ENCODE results near the gene COL23A1. TPM values are rescaled to one million over a fixed set of nuclear protein-coding genes. Genes with fewer than 3 reads are reported as not detected.
A peak's percentile ranks its signal among the peaks of the same experiment; 100 is the strongest.

The COL23A1 gene
- polyA plus RNA-seq, 1 donor from 2014 or later, result 0.18 TPM

DNA sequence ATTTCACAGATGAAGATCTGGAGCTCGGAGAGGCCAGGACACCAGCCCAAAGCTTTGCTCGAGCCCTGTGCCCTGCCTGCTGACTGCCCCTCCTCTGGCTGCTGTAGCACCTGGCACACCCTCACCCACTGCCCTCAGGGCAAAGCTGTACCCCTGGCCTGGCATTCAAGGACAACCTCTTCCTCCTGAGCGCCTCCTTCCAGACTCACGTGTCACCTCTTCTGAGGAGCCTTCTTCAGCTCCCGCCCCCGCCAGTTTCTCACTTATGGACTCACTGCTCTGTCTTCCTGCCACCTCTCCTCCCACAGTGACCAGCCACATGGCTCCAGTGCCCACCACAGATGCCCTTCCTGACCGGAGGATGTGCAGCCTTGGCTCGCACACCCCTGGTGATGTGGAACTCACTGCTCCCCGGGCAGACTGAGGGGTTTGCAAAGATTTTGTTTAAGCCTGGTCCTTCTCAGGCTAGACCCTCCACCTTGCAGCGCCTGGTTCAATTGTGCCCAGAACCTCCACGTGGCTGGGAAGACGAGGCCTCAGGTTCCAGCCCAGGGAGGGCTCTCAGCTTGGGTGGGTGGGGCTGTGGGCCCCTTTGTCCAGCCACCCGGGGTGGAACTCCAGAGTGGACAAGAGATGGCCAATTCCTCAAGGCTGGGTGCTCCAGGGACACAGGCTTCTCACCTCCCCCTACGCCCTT is 311.0 kb downstream of the COL23A1 start:
- H3K9me3 Mint-ChIP-seq, result peaks cover 0 to 18% (median 2%) of the 10 kb centered on the region in 3 donors
- peaks cover 0 to 2% (median 0%) of the 10 kb centered on the region in 3 donors for H3K4me1 Mint-ChIP-seq
- H3K27ac Mint-ChIP-seq, result no peak overlapping the region
- peaks cover 14% of the 10 kb centered on the region for H3K27me3 Mint-ChIP-seq
- H3K4me3 Mint-ChIP-seq, result no peak overlapping the region
- H3K36me3 Mint-ChIP-seq, result peaks cover 1% of the 10 kb centered on the region

DNA sequence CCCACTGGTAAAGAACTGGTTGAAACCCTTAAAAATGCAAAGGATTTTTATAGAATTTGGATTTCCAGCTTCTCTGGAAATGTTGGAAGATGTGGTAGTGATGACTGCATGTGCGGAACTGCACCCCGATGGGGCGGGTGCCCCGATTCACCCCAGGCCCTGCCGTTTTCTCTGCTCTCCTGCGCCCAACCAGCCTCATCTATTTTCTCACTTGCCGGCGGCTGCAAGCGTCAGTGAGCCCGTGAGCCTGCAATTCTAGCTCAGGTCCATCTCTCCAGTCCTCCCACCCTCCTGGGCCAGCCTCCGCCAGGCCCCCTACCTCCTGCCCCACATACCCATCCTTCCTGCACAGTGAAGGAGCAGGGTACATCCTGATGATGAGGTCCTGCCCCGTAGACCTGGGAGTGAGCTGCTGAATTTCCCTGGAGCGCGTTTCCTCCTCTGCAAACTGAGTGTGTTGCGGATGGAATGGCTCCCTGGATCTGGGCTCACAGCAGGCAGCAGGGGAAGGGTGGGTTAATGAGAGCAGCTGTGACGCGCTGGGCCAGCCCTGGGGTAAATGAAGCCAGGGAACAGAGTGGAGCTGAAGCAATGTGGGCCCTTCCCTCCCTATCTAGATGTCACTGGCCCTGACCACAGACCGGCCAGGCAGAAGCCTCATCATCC is 311.7 kb downstream of the COL23A1 start:
- peaks cover 0 to 2% (median 0%) of the 10 kb centered on the region in 3 donors for H3K4me1 Mint-ChIP-seq
- peaks cover 0 to 11% (median 0%) of the 10 kb centered on the region in 3 donors for H3K9me3 Mint-ChIP-seq
- H3K36me3 Mint-ChIP-seq, result no peaks in the 10 kb centered on the region
- no peak overlapping the region for H3K27ac Mint-ChIP-seq
- H3K27me3 Mint-ChIP-seq, result peaks cover 14% of the 10 kb centered on the region
- H3K4me3 Mint-ChIP-seq, result no peak overlapping the region

DNA sequence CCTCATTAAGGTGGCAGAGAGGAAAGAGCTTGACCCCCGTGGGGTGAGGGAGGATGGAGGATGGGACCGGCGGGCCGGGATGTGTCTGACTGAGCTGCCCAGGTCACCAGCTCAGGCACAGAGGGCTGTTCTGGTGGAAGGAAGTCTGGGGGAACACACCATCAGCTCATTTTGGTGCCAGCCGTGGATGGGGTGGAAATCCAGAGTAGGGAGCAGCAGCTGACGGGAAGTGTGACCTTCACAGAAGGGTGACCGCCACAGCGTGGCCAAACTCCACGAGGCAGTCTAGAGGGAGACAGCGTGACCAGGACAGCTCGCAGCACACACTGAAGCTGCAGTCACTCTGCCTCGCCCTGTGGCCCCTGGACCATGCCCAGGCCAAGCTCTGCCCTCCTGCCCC is 312.3 kb downstream of the COL23A1 start:
- peaks cover 0 to 2% (median 0%) of the 10 kb centered on the region in 3 donors for H3K4me1 Mint-ChIP-seq
- no peak overlapping the region for H3K27ac Mint-ChIP-seq
- peaks cover 14% of the 10 kb centered on the region for H3K27me3 Mint-ChIP-seq
- H3K9me3 Mint-ChIP-seq, result peaks cover 0 to 6% (median 0%) of the 10 kb centered on the region in 3 donors
- H3K36me3 Mint-ChIP-seq, result no peaks in the 10 kb centered on the region
- H3K4me3 Mint-ChIP-seq, result no peak overlapping the region

- no peak overlapping the region for H3K27ac Mint-ChIP-seq
- H3K4me1 Mint-ChIP-seq, result peaks cover 0 to 2% (median 0%) of the 10 kb centered on the region in 3 donors
- no peaks in the 10 kb centered on the region for H3K36me3 Mint-ChIP-seq
- no peak overlapping the region for H3K4me3 Mint-ChIP-seq
- H3K27me3 Mint-ChIP-seq, result peaks cover 12% of the 10 kb centered on the region
- peaks cover 0 to 6% (median 0%) of the 10 kb centered on the region in 3 donors for H3K9me3 Mint-ChIP-seq
These were observed 312.8 kb downstream of the COL23A1 start for GRCh38 chr5:178277346-178277745.

DNA sequence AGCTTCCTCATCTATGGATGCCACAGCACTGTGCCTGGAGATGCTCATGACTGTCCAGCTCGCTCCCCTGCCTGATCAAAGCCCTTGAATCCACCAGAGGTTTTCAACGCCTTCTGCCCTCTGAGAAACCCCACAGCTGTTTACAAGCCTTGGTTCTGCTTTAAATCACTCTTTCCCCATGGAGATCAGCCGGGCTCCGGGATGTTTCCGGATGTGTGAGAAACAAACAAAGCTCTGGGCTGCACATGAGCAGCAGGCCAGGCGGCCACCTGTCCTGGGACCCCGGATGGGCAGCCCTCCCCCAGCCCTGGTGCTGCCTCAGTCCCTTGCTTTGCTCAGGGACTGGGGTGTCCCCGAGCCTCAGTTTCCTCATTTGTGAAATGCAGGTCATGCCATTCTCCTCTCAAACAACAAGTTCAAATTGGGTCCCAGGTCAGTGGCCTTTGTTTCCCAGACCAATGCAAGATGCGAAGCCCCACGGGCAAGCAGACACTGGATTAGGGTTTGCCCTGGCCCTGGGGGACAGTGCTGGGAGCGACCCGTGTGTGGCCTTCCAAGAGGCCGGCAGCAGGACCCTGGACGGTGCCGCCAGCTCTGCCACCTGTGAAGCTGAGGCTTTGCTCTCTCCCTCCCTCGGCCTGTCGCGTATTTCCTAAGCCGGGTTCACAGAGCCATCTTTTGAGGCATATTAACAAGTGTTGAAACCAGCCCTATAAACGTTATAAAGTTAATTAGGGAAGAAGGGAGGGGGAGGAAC is 315.2 kb downstream of the COL23A1 start:
- peaks cover 0 to 6% (median 0%) of the 10 kb centered on the region in 3 donors for H3K9me3 Mint-ChIP-seq
- H3K4me1 Mint-ChIP-seq, result peaks cover 0 to 2% (median 0%) of the 10 kb centered on the region in 3 donors
- H3K27ac Mint-ChIP-seq, result no peak overlapping the region
- no peak overlapping the region for H3K4me3 Mint-ChIP-seq
- H3K36me3 Mint-ChIP-seq, result no peaks in the 10 kb centered on the region
- peaks cover 7% of the 10 kb centered on the region for H3K27me3 Mint-ChIP-seq

- H3K27ac Mint-ChIP-seq, result no peak overlapping the region
- no peaks in the 10 kb centered on the region for H3K36me3 Mint-ChIP-seq
- no peaks in the 10 kb centered on the region for H3K4me1 Mint-ChIP-seq
- H3K9me3 Mint-ChIP-seq, result peaks cover 0 to 6% (median 0%) of the 10 kb centered on the region in 3 donors
- H3K4me3 Mint-ChIP-seq, result no peak overlapping the region
- H3K27me3 Mint-ChIP-seq, result peaks cover 3% of the 10 kb centered on the region
These were observed 316.3 kb downstream of the COL23A1 start for GRCh38 chr5:178273665-178274541.

- Mint-ChIP-seq H3K4me3 (no peak overlapping the region), H3K27me3 (peaks cover 3% of the 10 kb centered on the region), H3K27ac (no peak overlapping the region), H3K36me3 (no peaks in the 10 kb centered on the region), H3K9me3 (peaks cover 0 to 6% (median 0%) of the 10 kb centered on the region in 3 donors), H3K4me1 (no peaks in the 10 kb centered on the region)
These were observed 317.2 kb downstream of the COL23A1 start for GRCh38 chr5:178273041-178273440.

DNA sequence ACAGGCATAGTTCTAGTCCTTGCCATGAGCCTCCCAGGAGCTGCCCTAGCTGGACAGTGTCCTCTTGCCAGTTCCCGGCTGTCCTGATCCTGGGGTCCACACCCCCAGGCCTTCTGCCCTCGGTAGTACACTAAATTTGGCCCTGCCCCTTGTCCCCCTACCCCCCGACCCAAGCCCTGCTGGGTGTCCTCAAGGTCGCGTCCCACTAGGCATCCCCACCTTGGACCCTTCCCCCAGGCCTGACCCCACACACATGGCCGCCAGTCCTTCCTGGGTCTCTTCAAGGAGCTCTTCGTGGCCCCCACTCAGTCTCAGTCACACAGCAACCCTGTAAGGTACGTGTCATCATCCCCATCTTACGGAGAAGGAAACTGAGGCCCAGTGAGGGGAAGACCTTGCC is 317.6 kb downstream of the COL23A1 start:
- Mint-ChIP-seq H3K27ac (no peak overlapping the region), H3K27me3 (peaks cover 3% of the 10 kb centered on the region), H3K36me3 (no peaks in the 10 kb centered on the region), H3K4me1 (no peaks in the 10 kb centered on the region), H3K4me3 (no peak overlapping the region), H3K9me3 (peaks cover 0 to 6% (median 0%) of the 10 kb centered on the region in 3 donors)

DNA sequence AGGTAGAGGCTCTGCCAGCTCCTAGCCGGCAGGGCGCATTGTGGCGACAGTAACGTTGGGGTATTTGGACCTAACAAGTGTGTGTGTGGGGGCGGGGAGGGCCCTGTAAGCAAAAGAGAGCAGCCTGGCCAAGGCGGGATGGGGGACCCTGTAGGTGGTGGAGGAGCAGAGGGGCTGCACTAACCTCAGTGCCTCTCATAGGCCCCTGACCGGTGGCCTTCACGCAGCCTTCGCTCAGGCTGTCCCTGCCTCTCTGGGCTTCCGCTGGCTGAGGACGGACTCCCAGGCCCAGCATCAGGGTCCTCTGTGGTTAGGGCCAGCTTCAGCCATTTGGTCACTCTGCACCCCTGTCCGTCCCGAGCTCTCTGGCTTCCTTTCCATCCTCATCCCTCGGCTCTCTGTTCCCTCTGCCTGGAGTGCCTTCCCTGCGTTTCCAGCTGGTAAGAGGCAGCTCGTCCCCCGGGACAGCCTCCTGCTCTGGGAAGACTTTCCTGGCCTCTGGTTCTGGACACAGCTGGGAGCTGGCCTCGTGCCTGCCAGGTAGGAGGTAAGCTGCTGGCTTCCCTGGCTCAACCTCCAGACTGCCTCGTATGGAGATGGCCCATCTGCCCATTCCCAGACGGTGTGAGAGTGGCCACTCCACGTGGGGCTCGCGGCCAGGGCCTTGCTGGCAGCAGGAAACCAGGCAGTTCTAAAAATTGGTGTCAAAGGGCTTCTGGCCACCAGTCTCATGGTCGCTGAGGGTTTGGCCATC is 318.3 kb downstream of the COL23A1 start:
- peak overlapping the region in 1 of 3 donors; percentile 68 for H3K27ac Mint-ChIP-seq
- H3K36me3 Mint-ChIP-seq, result no peaks in the 10 kb centered on the region
- peaks cover 3% of the 10 kb centered on the region for H3K27me3 Mint-ChIP-seq
- H3K4me3 Mint-ChIP-seq, result no peak overlapping the region
- H3K9me3 Mint-ChIP-seq, result peaks cover 0 to 6% (median 0%) of the 10 kb centered on the region in 3 donors
- H3K4me1 Mint-ChIP-seq, result no peaks in the 10 kb centered on the region

DNA sequence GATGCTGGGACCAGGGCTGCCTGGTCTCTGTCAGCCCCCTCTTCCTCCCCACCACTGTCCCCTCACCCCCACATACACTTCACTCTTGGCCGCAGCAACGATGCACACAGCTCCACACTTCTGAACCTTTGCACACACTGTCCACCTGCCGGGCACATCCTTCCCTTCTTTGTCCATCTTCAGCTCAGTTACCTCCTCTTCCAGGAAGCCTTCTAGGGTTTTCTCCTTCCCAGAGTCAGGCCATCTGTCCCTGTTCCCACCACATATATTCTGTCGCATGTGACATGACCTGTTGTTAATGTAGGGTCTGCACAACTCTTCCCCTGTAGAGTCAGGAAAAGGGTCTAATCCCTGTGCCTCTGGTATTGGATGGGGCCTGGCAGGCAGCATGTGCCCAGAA is 319.0 kb downstream of the COL23A1 start:
- Mint-ChIP-seq H3K9me3 (peaks cover 0 to 6% (median 0%) of the 10 kb centered on the region in 3 donors), H3K27me3 (peaks cover 3% of the 10 kb centered on the region), H3K4me1 (no peaks in the 10 kb centered on the region), H3K36me3 (no peaks in the 10 kb centered on the region), H3K4me3 (no peak overlapping the region), H3K27ac (peak overlapping the region in 1 of 3 donors; percentile 68)

DNA sequence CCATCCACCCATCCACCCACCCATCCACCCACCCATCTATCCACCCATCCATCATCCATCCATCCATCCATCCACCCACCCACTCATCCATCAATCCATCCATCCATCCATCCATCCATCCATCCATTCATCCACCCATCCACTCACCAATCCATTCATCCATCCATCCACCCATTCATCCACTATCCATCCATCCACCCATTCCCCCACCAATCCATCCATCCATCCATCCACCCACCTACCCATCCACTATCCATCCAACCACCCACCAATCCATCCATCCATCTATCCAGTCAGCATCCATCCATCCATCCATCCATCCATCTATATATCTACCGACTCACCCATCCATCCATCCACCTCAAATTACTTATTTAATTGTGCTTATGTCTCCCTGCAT is 320.7 kb downstream of the COL23A1 start:
- Mint-ChIP-seq H3K36me3 (no peaks in the 10 kb centered on the region), H3K27ac (no peak overlapping the region), H3K27me3 (peaks cover 4% of the 10 kb centered on the region)

GRCh38 chr5:178267876-178268275 is 322.3 kb downstream of the COL23A1 start:
- Mint-ChIP-seq H3K36me3 (no peaks in the 10 kb centered on the region), H3K27me3 (peaks cover 6% of the 10 kb centered on the region), H3K9me3 (peaks cover 0 to 5% (median 2%) of the 10 kb centered on the region in 3 donors), H3K4me1 (peaks cover 0 to 2% (median 0%) of the 10 kb centered on the region in 3 donors), H3K4me3 (no peak overlapping the region), H3K27ac (no peak overlapping the region)

More for the DNA sequence above, 320.7 kb downstream of the COL23A1 start:
- Mint-ChIP-seq H3K4me1 (peaks cover 0 to 2% (median 0%) of the 10 kb centered on the region in 3 donors), H3K9me3 (no peaks in the 10 kb centered on the region), H3K4me3 (no peak overlapping the region)

DNA sequence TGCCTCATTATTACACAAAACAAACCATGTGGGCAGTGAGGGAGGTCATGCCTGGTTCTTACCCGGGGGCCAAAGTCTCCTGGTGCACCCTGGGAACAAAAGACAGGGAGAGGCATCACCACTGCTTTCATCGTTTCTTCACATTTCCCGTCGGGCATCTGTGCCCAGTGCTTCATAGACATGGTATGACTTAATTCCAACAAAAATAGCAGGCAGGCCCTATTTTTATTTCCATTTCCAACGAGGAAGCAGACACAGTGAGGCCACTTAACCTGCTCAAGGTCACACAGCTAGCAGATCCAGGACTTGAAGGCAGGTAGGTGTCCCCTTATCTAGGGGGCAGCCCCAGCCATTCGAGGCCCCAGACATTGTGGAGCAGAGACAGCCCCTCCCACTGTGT is 322.9 kb downstream of the COL23A1 start:
- Mint-ChIP-seq H3K9me3 (peaks cover 0 to 5% (median 2%) of the 10 kb centered on the region in 3 donors), H3K4me3 (no peak overlapping the region)

DNA sequence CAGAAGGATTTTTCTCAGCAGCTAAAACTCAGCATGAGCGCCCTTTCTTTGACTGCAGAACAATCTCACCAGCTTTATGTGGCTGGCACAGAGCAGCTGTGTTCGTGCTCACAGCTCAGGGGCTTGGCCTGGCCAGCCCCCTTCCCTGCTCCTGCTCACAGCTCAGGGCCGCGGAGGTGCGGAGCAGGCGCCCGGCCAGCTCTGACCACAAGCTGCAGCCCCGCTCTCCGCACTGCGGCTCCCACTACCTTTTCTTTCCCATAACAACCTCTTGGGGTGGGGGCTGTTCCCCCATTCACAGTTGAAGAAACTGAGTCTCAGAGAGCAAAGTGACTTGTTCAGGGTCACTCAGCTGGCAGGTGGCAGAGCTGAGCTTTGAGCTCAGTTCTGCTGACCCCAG is 323.6 kb downstream of the COL23A1 start:
- H3K27ac Mint-ChIP-seq, result no peak overlapping the region
- H3K27me3 Mint-ChIP-seq, result peaks cover 6% of the 10 kb centered on the region

More for the DNA sequence above, 322.9 kb downstream of the COL23A1 start:
- Mint-ChIP-seq H3K36me3 (no peaks in the 10 kb centered on the region), H3K27ac (no peak overlapping the region), H3K27me3 (peaks cover 6% of the 10 kb centered on the region), H3K4me1 (peaks cover 0 to 2% (median 0%) of the 10 kb centered on the region in 3 donors)

More for the DNA sequence above, 323.6 kb downstream of the COL23A1 start:
- peaks cover 0 to 2% (median 0%) of the 10 kb centered on the region in 3 donors for H3K4me1 Mint-ChIP-seq
- no peaks in the 10 kb centered on the region for H3K36me3 Mint-ChIP-seq
- H3K9me3 Mint-ChIP-seq, result peaks cover 0 to 5% (median 2%) of the 10 kb centered on the region in 3 donors
- no peak overlapping the region for H3K4me3 Mint-ChIP-seq

Data from IgD-negative memory B cell (primary cell).